NCI-H1694 (cell line): ENCODE data around the gene FOSL1.
A peak's percentile ranks its signal among the peaks of the same experiment; 100 is the strongest.
"Not testable (repeated sequence)": the region's sequence is repeated elsewhere in the genome, so short reads cannot be mapped to it uniquely, and the experiment has no call there.

Source experiments
- DNase-seq: peaks from one replicate; lab custom pipeline; 2025; lab: John Stamatoyannopoulos, UW

FOSL1 gene

DNA sequence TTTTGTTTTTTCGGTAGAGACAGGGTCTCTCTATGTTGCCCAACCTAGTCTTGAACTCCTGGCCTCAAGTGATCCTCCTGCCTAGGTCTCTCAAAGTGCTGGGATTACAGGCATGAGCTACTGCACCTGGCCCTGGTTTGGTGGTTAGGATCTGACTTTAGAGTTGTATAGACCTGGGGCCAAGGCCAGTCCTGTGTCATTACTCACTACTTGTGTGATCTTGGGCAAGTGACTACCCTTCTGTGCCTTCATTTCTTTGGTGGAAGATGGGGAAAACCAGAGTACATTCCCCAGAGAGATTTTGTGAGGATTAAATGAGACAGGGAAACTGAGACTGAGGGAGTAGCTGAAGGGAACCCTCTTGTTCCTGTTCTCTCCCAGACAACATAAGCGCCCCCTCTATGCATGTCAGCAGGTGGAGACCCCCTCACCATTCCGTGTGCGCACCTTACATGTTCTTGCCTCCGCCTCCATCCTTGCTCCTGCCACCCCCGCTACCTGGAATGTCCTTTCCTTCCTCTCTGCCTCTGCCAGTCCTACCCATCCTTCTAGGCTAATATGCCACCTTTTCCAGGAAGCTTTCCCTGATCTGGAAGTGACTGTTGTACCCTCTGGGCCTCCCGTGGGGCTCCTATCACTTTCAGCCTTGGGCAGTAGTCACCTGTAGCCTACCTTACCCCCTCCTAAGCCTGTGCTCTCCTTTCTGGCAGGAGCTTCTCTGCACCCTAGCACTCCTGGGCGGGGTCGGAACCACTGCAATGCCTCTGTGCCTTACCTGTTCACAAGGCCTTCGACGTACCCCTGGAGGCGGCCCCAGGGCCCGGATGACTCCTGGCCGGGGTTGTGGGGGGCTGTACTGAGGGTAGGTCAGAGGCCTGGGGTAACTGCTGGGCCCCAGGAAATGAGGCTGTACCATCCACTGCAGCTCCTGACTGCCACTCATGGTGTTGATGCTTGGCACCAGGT, 3.9 kb downstream of the FOSL1 start:
- DNase-seq = no peak

DNA sequence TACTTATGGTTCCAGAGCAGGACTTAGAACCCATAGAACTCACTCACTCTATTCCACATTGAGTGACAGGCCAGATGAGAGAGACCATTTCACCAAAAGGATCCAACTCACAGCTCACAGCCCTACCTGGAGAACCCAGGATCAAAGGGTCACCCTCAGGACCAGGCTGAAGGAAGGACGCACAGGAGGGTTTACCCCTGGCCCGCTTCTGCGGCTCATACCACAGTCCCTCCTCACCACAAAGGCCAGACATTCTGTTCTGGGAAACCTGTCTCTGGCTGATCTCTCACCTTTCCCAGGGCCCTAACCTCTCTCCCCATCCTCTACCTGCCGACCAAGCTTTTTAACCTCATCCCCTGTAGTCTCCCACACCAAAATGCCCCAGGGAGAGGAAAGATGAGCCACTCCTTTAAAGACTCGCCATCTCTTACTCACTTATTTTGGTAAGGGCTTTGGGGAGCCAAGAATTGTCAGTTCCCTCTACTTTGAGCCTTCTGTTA, 4.7 kb downstream of the FOSL1 start:
- DNase-seq = no peak

DNA sequence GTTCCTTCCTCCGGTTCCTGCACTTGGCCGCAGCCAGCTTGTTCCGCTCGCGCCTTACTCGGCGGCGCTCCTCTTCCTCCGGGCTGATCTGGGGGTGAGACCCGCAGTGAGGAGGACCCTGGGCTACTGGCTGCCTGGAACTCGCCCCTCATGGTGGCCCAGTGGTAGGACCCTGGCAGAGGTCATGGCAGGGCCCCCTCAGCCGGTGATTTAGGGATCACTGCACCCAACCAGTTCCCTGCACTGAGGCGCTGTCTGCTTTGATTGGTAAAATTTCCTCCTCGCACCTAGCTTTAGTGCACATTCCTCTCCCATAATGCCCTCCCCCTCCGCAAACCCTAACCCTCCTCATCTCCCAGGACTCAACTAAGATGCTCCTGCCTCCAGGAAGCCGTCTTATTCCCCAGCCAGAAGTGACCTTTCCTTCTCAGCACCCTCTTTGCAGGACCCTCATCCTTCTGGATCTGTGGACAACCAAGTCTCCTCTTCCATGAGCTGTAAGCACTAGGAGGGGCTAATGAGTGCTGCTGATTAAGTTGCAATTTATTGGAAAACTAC, 6.1 kb downstream of the FOSL1 start:
- DNase-seq = no peak

DNA sequence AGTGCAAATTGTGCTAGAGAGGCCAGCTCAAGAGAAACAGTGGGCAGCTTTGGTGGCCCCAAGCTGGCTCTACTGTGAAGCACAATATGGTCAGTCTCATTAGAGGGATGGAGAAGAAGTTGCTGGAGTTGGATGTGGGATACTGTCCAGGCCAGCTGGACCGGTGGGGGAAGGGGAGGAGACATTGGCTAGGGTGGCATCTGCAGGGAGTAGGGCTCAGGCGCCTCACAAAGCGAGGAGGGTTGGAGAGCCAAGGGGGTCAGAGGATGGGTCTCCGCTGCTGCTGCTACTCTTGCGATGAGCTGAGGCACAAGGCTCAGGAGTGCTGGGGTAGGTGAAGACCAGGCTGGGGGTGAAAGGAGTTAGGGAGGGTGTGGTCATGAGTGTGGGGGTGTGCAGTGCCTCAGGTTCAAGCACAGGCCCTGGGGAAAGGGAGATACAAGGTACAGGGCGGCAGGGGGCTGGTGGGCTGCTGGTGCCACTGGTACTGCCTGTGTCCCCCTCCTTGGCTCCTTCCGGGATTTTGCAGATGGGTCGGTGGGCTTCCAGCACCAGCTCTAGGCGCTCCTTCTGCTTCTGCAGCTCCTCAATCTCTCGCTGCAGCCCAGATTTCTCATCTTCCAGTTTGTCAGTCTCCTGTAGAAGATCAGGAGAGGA, 7.4 kb downstream of the FOSL1 start:
- DNase-seq = no peak

DNA sequence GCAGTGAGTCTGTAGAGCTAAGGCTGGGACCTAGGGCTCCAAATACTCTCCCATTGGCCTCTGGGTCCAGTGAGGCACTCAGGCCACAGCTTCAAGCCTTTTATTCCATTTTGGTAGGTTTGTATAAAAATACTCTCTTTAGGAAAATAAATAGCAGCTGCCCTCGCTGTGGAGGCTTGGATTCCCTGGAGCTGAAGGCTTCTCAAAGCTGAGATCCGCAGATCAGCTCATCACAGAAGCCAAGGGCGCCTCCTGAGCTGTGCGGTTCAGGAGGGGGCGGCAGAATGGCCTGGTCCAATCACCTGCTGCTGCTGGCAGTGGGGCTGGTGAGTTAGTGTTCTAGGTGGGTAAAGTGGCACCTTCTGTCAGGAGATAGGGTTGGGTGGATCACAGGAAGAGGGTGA, 8.0 kb downstream of the FOSL1 start:
- DNase-seq = not testable (repeated sequence)

DNA sequence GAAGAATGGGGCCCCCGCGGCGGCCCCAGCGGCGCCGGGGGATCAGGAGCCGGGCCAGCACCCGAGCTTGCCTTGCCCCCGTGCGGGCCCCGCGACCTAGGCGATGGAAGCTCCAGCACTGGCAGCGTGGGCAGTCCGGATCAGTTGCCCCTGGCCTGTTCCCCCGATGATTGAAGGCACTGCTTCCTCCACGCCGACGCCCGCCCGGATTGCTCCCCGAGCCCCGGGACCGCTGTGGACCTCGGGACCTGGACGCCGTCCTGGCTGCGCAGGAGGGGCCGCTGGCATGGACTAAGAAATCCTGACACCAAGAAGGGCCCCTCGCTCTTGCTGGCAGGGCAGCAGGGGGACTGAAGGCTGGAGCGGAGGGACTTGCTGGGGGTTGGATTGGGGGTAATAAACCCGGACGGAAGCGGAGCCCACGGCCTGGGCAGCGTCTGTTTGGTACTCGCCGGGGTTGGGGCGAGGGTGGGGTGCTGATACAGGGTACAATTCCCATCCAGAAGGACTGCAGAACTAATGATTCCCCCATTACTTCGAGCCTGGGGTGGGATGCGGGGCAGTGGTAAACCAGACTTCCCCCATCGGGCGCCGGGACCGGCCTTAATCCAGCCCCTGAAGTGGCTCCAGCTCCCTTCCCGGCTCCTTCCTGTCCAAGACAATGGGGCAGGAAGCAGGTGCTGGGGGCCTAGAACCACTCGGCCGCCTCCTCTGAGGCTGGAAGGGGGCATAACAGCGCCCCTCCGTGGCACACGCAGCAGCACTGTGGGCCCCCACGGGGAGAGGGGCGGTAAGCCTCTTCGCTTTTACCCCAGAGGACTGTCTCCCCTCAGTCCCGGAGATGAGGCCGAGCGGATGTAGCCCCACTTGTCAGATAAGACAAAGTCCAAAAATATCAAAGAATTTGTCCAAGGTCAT, 8.7 kb downstream of the FOSL1 start:
- no peak for DNase-seq

DNA sequence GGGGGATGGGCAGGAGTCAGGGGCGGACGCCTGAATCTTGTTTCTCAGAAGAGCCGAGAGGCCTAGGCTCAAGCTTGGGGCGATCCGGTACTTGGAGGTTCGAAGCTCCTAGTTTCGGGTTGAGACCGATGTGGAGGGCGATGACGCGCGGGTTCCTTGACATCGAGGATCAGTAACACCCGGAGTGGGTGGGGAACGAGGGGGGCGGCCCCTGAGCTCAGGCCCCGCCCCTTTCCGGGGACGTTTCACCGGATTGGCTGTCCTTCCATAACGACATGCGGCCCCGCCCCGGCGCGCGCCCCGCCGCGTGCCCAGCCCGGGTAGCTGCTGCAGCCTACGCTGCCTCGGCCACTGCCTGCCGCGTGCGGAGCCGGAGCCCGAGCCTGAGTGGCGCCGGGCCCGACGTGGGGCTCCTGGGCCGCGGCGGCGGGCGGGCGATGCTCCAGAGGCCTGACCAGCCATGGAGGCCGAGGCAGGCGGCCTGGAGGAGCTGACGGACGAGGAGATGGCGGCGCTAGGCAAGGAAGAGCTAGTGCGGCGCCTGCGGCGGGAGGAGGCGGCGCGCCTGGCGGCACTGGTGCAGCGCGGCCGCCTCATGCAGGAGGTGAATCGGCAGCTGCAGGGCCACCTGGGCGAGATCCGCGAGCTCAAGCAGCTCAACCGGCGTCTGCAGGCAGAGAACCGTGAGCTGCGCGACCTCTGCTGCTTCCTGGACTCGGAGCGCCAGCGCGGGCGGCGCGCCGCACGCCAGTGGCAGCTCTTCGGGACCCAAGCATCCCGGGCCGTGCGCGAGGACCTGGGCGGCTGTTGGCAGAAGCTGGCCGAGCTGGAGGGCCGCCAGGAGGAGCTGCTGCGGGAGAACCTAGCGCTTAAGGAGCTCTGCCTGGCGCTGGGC, 9.6 kb downstream of the FOSL1 start, which contains the start of gene CCDC85B:
TSS of gene CCDC85B (plus strand) at position 350 of the 895 bp plus-strand sequence. CDS start at position 461, 111 bp downstream.
- DNase-seq = peak; percentile 90

DNA sequence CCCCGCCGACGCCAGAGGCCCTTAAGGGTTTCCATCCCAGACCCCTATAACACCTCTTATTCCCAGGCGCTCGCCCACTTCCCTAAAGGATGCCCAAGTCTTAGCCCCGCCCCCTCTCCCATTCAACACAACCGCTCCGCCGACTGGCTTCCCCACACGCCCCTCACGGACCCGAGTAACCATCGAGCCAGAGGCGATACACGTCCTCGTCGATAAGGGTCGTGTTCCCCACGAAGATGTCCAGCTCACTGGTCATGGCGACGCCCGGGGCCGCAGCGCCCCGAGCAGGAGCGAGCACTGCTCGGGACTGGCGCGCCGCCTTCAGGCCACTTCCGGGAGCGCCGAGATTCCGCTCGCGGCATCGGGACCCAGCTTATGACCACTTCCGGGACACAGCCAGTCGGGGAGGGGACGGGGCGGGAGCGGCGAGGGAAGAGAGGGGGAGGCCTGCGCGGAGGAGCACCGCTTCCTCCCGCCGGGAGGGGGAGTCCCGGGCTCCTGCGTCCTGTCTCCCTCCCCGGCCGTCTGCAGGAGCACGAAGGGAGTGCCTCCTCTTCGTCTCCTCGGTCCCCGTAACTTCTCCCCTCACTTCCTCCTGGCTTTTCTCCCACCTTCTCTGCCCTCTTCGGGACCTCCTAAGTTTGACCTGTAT, 11.9 kb downstream of the FOSL1 start, which contains the start of gene FIBP:
TSS of gene FIBP (minus strand) at position 309 of the 652 bp plus-strand sequence. CDS start at position 256, 53 bp downstream.
- DNase-seq = peak; percentile 83

DNA sequence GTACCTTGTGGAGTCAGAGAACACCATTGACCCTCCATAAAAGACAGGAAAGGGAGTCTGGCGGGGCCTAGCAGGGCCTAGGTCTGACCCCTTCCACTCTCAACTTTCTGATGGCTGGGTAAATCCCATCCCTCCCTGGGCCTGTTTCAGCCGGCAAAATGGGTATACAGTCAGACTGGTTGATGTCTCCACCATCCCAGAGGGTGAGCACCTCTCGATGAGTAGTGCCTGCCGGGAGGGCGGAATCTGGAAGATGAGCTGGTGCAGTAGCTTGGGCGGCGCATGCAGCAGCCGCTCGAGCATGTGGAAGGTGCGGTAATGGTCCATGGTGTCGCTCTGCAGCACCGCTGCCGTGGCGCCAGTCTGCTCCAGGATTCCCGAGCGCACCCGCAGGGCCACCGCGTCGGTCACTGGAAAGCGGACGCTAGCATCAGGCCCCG, 12.4 kb downstream of the FOSL1 start:
- DNase-seq = no peak

DNA sequence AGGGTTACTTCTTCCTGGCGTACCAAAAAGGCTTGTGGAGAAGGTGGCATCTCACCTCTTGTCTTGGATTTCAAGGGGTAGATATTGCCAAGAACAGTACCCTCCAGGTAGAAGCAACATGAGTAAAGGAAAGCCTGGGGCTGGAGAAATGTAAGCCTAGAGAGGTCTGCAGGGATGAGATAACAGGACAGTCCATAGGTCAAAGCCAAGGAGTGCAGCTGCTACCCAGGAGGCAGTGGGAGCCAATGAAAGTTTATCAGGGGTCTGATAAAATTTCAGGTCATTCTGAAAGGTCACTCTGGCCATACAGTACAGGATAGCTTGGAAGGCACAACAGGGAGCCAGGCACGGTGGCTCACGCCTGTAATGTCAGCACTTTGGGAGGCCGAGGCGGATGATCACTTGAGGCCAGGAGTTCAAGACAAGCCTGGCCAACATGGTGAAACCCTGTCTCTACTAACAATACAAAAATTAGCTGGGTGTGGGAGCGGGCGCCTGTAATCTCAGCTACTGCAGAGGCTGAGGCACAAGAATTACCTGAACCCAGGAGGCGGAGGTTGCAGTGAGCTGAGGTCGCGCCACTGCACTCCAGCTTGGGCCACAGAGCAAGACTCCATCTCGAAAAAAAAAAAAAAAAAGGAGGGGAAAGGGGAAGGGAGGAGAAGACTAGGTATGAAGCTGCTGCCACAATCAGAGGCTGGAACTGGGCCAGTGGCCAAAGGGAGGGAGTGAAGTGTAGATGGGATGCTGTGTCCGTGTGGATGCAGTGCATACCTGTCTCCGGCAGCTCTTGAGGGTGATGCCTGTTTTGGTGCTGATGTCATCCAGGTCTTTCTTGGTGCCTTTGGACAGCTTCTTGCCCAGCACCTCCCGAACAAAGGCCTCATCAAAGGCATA, 13.1 kb downstream of the FOSL1 start:
- DNase-seq = no peak

DNA sequence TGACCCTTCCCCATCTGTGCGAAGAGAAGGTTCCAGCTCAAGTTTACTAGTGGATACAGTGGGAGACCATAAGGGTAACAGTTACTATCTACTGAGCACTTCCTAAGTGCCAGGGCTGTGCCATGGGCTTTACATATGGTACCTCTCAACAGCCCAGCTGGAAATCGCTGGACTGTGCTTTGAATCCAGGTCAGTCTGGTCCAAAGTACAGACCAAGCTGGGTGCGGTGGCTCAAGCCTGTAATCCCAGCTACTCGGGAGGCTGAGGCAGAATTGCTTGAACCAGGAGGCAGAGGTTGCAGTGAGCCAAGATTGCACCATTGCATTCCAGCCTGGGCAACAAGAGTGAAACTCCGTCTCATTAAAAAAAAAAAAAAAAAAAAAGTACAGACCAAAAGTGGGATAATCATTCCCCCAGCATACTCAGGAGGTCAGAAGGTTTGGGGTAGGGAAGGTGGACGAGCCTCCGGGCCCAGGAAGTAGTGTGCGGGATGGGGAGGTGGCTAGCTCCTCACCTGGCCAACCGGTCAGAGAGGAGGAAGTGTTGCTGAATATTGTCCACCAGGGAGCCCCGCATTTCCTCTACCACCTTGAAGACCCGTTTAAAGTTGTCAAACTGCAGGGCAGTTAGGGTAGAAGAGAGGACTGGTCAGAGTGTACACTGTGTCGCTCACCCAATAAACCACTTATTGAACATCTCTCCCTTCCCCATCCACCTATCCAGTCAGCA, 14.2 kb downstream of the FOSL1 start:
- no peak for DNase-seq

DNA sequence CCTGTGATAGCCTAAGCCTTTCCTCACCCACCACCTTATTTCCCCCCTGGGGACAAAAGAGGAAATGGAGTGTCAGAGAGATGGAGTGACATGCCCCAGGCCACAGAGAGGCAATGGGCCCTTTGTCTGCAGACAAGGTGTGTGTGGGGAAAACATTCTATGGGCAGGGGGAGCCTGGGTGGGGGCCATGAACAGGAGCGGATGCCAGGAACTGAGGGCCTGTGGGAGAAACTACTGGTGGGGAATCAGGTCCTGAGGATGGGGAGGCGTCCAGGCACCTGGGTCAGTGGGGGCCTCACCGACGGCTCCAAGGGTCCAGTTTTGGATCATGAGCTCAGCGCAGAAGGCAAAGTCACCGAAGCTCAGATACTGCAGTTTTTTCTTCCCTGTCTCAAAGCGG, 15.0 kb downstream of the FOSL1 start:
- DNase-seq = no peak

DNA sequence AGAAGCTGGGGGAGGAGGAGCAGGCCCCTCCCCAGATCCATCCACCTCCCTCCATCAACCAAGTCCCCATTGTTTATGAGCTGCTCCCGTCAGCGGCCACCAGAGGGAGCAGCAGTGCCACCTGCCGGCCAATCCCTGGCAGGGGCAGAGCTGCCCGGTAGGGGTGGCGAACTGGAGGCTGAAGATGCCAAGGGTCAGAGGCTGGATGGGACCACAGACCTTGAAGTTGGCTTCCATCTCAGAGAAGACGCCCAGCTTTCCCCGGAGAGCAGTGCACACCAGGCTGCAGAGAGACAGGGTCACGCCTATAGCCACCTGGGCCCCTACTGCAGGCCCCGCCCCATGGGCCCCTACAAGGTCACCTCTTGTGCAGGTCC, 15.5 kb downstream of the FOSL1 start:
- DNase-seq = peak; percentile 64

DNA sequence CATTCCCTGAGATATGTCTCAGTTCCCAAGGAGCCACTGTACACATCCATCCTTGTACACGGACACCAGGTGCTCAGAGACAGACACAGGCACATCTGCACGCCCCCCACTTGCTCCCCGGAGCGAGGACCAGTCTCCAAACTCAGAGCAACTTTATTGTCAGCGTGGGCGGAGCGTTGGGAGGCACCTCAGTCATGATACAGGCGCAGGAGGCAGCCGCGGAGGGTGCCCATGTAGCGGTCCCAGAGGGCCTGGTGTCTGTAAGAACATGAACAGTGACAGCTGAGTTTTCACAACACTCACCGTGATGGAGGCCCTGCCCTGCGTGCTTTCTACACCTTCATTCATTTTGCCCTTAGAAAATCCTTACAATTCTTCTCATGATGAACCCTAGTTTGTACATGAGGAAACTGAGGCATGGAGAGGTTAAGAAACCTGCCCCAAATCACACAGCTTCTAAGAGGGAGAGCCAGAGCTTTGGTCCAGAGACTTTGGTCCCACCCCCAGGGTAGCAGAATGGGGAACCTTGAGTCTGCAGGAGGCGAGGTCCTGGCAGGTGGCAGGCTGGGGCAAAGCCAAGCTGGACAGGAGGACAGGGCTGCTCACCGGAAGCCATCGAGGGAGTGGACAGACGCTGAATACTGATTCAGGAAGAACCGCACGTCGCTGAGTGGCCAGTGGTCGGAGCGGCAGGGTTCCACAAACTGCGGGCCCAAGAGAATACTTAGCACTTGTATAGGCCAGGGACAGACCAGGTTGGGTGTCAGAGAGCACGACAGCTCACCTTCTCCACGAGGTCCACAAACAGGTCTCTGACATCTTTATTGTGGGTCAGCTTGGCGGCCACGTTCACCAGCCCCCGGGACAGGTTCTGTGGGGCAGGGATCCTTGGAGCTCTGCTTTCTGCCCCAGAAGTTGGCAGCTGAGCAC, 16.1 kb downstream of the FOSL1 start:
- no peak for DNase-seq

DNA sequence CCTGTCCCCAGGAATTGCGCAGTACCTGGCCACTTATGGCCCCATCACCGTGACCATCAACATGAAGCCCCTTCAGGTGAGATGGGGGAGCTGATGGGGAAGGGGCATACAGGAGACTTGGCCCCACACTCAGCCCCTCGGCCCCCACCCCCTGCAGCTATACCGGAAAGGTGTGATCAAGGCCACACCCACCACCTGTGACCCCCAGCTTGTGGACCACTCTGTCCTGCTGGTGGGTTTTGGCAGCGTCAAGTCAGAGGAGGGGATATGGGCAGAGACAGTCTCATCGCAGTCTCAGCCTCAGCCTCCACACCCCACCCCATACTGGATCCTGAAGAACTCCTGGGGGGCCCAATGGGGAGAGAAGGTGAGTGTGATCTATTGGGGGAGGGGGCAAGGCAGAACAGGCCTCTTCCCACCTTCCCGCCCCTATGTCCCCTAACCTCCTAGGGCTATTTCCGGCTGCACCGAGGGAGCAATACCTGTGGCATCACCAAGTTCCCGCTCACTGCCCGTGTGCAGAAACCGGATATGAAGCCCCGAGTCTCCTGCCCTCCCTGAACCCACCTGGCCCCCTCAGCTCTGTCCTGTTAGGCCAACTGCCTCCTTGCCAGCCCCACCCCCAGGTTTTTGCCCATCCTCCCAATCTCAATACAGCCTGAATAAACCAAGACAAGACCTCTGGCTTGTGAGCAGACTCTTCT, 17.0 kb downstream of the FOSL1 start:
- no peak for DNase-seq
